NCI-H1092 (cell line): ENCODE data around the gene DMD.
"Not testable (repeated sequence)": the region's sequence is repeated elsewhere in the genome, so short reads cannot be mapped to it uniquely, and the experiment has no call there.

Experiments used
- DNase-seq: peaks from one replicate; lab custom pipeline; 2025; lab: John Stamatoyannopoulos, UW

The DMD gene

GRCh38 chrX:32024072-32024471 is 1187.3 kb downstream of the DMD start:
- no peak for DNase-seq

- DNase-seq, result no peak
These were observed 1195.2 kb downstream of the DMD start for GRCh38 chrX:32016195-32016594.

- DNase-seq, result no peak
These were observed 1200.4 kb downstream of the DMD start for GRCh38 chrX:32010948-32011347.

GRCh38 chrX:32010212-32010611 is 1201.1 kb downstream of the DMD start:
- DNase-seq, result no peak

- DNase-seq, result no peak
These were observed 1217.7 kb downstream of the DMD start for GRCh38 chrX:31993637-31994036.

- no peak for DNase-seq
These were observed 1222.4 kb downstream of the DMD start for GRCh38 chrX:31988975-31989374.

GRCh38 chrX:31981546-31982062 is 1229.7 kb downstream of the DMD start:
- DNase-seq, result no peak

GRCh38 chrX:31969714-31970113 is 1241.6 kb downstream of the DMD start:
- DNase-seq, result no peak

- no peak for DNase-seq
These were observed 1249.1 kb downstream of the DMD start for GRCh38 chrX:31962256-31962655.

- DNase-seq, result no peak
These were observed 1276.4 kb downstream of the DMD start for GRCh38 chrX:31934842-31935370.

- no peak for DNase-seq
These were observed 1277.3 kb downstream of the DMD start for GRCh38 chrX:31934015-31934414.

- no peak for DNase-seq
These were observed 1278.6 kb downstream of the DMD start for GRCh38 chrX:31932769-31933168.

GRCh38 chrX:31932320-31932719 is 1279.0 kb downstream of the DMD start:
- not testable (repeated sequence) for DNase-seq

GRCh38 chrX:31931225-31931624 is 1280.1 kb downstream of the DMD start:
- DNase-seq, result no peak

- no peak for DNase-seq
These were observed 1282.0 kb downstream of the DMD start for GRCh38 chrX:31929366-31929765.

- DNase-seq, result no peak
These were observed 1290.1 kb downstream of the DMD start for GRCh38 chrX:31921236-31921635.

GRCh38 chrX:31909850-31910572 is 1301.3 kb downstream of the DMD start:
- DNase-seq, result no peak

- DNase-seq, result no peak
These were observed 1317.2 kb downstream of the DMD start for GRCh38 chrX:31894152-31894551.

- no peak for DNase-seq
These were observed 1317.8 kb downstream of the DMD start for GRCh38 chrX:31893525-31893924.

- no peak for DNase-seq
These were observed 1322.3 kb downstream of the DMD start for GRCh38 chrX:31889088-31889487.

- no peak for DNase-seq
These were observed 1326.8 kb downstream of the DMD start for GRCh38 chrX:31884535-31884934.

- DNase-seq, result no peak
These were observed 1339.3 kb downstream of the DMD start for GRCh38 chrX:31872007-31872406.

- DNase-seq, result no peak
These were observed 1341.1 kb downstream of the DMD start for GRCh38 chrX:31870267-31870666.

GRCh38 chrX:31860686-31861085 is 1350.7 kb downstream of the DMD start:
- DNase-seq, result no peak
